Keratinocyte (primary cell): ENCODE data around the gene PMEPA1. TPM values are rescaled to one million over a fixed set of nuclear protein-coding genes. Genes with fewer than 3 reads are reported as not detected.

Experiments
- DNase-seq: peaks from one replicate; pipeline ENCODE4 v3.0.0-alpha.2; 2011; ENCODE audit warnings: low read depth, missing footprints, low spot score
- FAIRE-seq: peaks from 2 replicates; lab custom pipeline; 2011; peaks lifted over from hg19 to GRCh38; lab: Jason Lieb, UNC
- H2AFZ ChIP-seq: 2 replicates; pipeline ENCODE4 v1.6.0; 2012; ENCODE audit warnings: low read length, control low read depth, inconsistent platforms; ENCODE audit not compliant: control insufficient read depth
- H3K27ac ChIP-seq: 2 replicates; pipeline ENCODE4 v1.5.1; 2011; ENCODE audit warnings: low read length; ENCODE audit not compliant: control insufficient read depth, insufficient read depth
- H3K27me3 ChIP-seq: 3 replicates; pipeline ENCODE4 v1.6.0; 2011; ENCODE audit warnings: low read length; ENCODE audit not compliant: control insufficient read depth, insufficient read depth; ENCODE audit errors: extremely low read depth
- H3K36me3 ChIP-seq, 2 experiments: 2 replicates in 1 of 2; 3 replicates in 1 of 2; pipeline ENCODE4 v1.5.1; 2011; ENCODE audit warnings: low read length in 2 of 2, mild to moderate bottlenecking in 1 of 2; ENCODE audit not compliant: control insufficient read depth in 2 of 2, insufficient read depth in 2 of 2; ENCODE audit errors: extremely low read depth in 1 of 2
- H3K4me1 ChIP-seq: 3 replicates; pipeline ENCODE4 v1.5.1; 2011; ENCODE audit warnings: low read length; ENCODE audit not compliant: control insufficient read depth, insufficient read depth; ENCODE audit errors: extremely low read depth
- H3K4me2 ChIP-seq: 3 replicates; pipeline ENCODE4 v1.6.0; 2011; ENCODE audit warnings: low read depth, low read length; ENCODE audit not compliant: control insufficient read depth, insufficient read depth; ENCODE audit errors: extremely low read depth
- H3K4me3 ChIP-seq, 3 experiments: fragments of 200-600 bp in 1 of 3; sonication (generic) in 1 of 3; 2 replicates in 2 of 3; 3 replicates in 1 of 3; pipeline ENCODE4 v1.5.1; 2011 to 2016; ENCODE audit warnings: low read length in 3 of 3, mild to moderate bottlenecking in 3 of 3, control low read depth in 2 of 3, inconsistent platforms in 1 of 3, low read depth in 1 of 3, mixed read lengths in 1 of 3, mixed run types in 1 of 3, moderate library complexity in 1 of 3; ENCODE audit not compliant: control insufficient read depth in 2 of 3, insufficient read depth in 2 of 3; ENCODE audit errors: extremely low read depth in 1 of 3
- H3K79me2 ChIP-seq: 2 replicates; pipeline ENCODE4 v1.6.0; 2012; ENCODE audit warnings: low read length; ENCODE audit not compliant: control insufficient read depth, insufficient read depth
- H3K9ac ChIP-seq: 3 replicates; pipeline ENCODE4 v1.6.0; 2011; ENCODE audit warnings: low read length; ENCODE audit not compliant: control insufficient read depth, insufficient read depth; ENCODE audit errors: extremely low read depth
- H3K9me1 ChIP-seq: 3 replicates; pipeline ENCODE4 v1.6.0; 2011; ENCODE audit warnings: low read length; ENCODE audit not compliant: control insufficient read depth, insufficient read depth; ENCODE audit errors: extremely low read depth
- H3K9me3 ChIP-seq: 2 replicates; pipeline ENCODE4 v1.5.1; 2012; ENCODE audit warnings: low read depth, low read length; ENCODE audit not compliant: control insufficient read depth
- H4K20me1 ChIP-seq: 3 replicates; pipeline ENCODE4 v1.6.0; 2011; ENCODE audit warnings: low read length; ENCODE audit not compliant: control insufficient read depth, insufficient read depth; ENCODE audit errors: extremely low read depth
- EZH2 ChIP-seq: IDR thresholded peaks from one replicate; pipeline ENCODE4 v1.6.1; 2012; ENCODE audit warnings: inconsistent platforms, mild to moderate bottlenecking, low read length, moderate library complexity
- dilution Hi-C: fragments of 300-500 bp; cut with MboI; formaldehyde crosslinking; loops from one replicate; pipeline ENCODE4 v1.7.0; 2020; ENCODE audit warnings: low sequenced_read_pairs; ENCODE audit not compliant: extremely low pct_ligation_motif_present
- polyA plus RNA-seq, 5 experiments: library from polyadenylated mRNA; depleted of rRNA in 3 of 5; stranded (reverse) in 3 of 5; stranded (forward) in 1 of 5; unstranded in 1 of 5; fragments of >200 nt; gene quantifications; 1 replicate in 1 of 5; 2 replicates in 3 of 5; 3 replicates in 1 of 5; pipeline versions ENCODE4 v1.2.1 to v1.2.3, GENCODE V29; 2011 to 2012; ENCODE audit warnings: missing spikeins in 2 of 5, low read depth in 1 of 5, low replicate concordance in 1 of 5
- TF ChIP-seq, protein P1 (sequence below), 3 experiments: IDR thresholded peaks in 1 of 3; conservative IDR thresholded peaks in 1 of 3; optimal IDR thresholded peaks in 1 of 3; 2 replicates in 2 of 3; 3 replicates in 1 of 3; pipeline versions ENCODE3 to v1.5.1; 2011; ENCODE audit warnings: low read length in 3 of 3, mild to moderate bottlenecking in 3 of 3, moderate library complexity in 2 of 3, control low read depth in 1 of 3, inconsistent platforms in 1 of 3; ENCODE audit not compliant: insufficient read depth in 2 of 3; ENCODE audit errors: extremely low read depth in 1 of 3

Gene PMEPA1
- polyA plus RNA-seq, 1 donor (not counting 4 experiments of a cell fraction or from before 2014, with no cell fraction given) = 29.0 TPM

DNA sequence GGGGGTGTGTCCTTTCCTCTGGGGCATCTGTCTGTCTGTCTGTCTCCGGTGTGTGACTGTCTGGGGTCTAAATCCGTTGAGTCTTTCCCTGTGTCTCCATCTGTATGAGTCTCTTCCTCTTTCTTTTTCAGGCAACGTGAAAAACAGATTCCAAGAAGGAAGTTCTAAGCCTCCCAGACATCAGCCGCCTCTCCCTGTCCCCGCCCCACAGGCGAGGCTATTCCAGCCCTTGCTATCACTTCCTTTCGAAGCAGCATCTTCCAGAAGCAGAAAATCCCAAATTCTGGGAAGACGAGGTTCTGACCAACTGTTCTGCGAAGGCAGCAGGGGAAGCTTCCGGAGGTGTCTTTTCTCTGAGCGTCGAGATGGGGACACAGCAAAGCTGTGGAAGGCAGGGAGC, 34.0 kb downstream of the PMEPA1 start:
- dilution Hi-C loops = no loop called here

DNA sequence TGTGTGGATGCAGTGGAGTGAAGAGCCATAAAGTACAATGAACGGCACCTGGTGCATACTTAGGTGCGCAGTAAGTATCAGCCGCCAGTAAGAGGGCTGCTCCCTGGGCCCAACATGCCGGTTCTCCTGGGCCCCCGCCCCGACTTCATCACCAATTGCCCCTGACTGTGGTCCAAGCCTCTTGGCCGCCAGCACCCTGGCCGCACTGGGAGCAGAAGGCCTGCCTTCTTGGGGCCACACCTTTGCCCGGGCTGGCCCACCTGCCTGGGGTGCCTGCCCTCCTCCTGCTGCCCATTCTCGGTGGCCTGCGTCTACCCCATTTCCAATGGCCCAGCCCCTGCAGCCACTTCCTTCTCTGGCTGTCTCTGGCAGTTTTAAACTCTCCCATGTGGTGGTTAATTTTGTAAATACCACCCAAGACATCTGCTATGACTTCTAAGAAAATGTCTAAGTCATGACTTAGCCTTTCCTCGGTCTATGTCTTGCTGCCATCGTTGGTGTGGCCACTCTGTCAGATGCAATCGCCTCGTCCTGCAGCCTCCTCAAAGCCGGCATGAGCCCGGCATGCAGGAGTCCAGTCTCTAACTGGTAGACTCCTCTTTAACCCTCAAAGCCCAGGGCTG, 36.8 kb downstream of the PMEPA1 start:
- Histone ChIP-seq H3K27ac (no peak overlapping the region), H3K9me1 (peaks cover 10% of the 10 kb centered on the region), H3K9ac (no peak overlapping the region), H3K9me3 (no peaks in the 10 kb centered on the region), H3K4me2 (no peak overlapping the region), H3K4me3 (no peak overlapping the region), H3K27me3 (no peaks in the 10 kb centered on the region), H3K79me2 (peaks cover 98% of the 10 kb centered on the region), H4K20me1 (peaks cover 92% of the 10 kb centered on the region), H3K36me3 (peaks cover 18 to 25% of the 10 kb centered on the region in 2 experiments), H3K4me1 (peaks cover 13% of the 10 kb centered on the region), H2AFZ (no peak overlapping the region)
- dilution Hi-C loops = no loop called here
- FAIRE-seq (no peak), DNase-seq (no peak)
- TF ChIP-seq EZH2 = no peak
- TF ChIP-seq, protein P1, sequence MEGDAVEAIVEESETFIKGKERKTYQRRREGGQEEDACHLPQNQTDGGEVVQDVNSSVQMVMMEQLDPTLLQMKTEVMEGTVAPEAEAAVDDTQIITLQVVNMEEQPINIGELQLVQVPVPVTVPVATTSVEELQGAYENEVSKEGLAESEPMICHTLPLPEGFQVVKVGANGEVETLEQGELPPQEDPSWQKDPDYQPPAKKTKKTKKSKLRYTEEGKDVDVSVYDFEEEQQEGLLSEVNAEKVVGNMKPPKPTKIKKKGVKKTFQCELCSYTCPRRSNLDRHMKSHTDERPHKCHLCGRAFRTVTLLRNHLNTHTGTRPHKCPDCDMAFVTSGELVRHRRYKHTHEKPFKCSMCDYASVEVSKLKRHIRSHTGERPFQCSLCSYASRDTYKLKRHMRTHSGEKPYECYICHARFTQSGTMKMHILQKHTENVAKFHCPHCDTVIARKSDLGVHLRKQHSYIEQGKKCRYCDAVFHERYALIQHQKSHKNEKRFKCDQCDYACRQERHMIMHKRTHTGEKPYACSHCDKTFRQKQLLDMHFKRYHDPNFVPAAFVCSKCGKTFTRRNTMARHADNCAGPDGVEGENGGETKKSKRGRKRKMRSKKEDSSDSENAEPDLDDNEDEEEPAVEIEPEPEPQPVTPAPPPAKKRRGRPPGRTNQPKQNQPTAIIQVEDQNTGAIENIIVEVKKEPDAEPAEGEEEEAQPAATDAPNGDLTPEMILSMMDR (optimal IDR thresholded peaks at IDR 0.05 in 1 of 3, IDR thresholded peaks at IDR 0.05 in 1 of 3, conservative IDR thresholded peaks at IDR 0.05 in 1 of 3; ENCODE audit: extremely low read depth in 1 of 3, insufficient read depth in 2 of 3, low read length in 3 of 3) = no peak

More for the DNA sequence above, 34.0 kb downstream of the PMEPA1 start:
- peaks cover 17 to 23% of the 10 kb centered on the region in 2 experiments for H3K36me3 ChIP-seq
- no peak for DNase-seq
- no peak overlapping the region for H3K4me2 ChIP-seq
- H3K4me1 ChIP-seq = peaks cover 14% of the 10 kb centered on the region
- H2AFZ ChIP-seq = no peak overlapping the region
- H3K27me3 ChIP-seq = no peaks in the 10 kb centered on the region
- peaks cover 11% of the 10 kb centered on the region for H3K9me1 ChIP-seq
- no peak for FAIRE-seq
- H4K20me1 ChIP-seq = peaks cover 91% of the 10 kb centered on the region
- H3K9me3 ChIP-seq = no peaks in the 10 kb centered on the region
- H3K4me3 ChIP-seq = no peak overlapping the region
- no peak overlapping the region for H3K9ac ChIP-seq
- H3K27ac ChIP-seq = no peak overlapping the region
- peaks cover 100% of the 10 kb centered on the region for H3K79me2 ChIP-seq
- TF ChIP-seq EZH2 = no peak
- TF ChIP-seq, protein P1 (optimal IDR thresholded peaks at IDR 0.05 in 1 of 3, IDR thresholded peaks at IDR 0.05 in 1 of 3, conservative IDR thresholded peaks at IDR 0.05 in 1 of 3; ENCODE audit: extremely low read depth in 1 of 3, insufficient read depth in 2 of 3, low read length in 3 of 3) = no peak
